Caco-2 (cell line): Measurements from ENCODE around the gene DDR2. TPM values are rescaled to one million over a fixed set of nuclear protein-coding genes. Genes with fewer than 3 reads are reported as not detected.

Source experiments
- BruUV-seq: library from RNA; stranded (reverse); fragments of 400-500 nt; replicated peaks from 2 replicates; lab custom pipeline; 2021; lab: Mats Ljungman, UMichigan
- CTCF ChIA-PET: fragments of 300-600 bp; sonication (Branson Sonifier 250); formaldehyde crosslinking; loops from one replicate; lab custom pipeline; 2022; ENCODE audit warnings: antibody characterized with exemption; lab: Charles Lee
- POLR2A ChIA-PET: fragments of 300-600 bp; sonication (Branson Sonifier 250); formaldehyde crosslinking; loops from one replicate; lab custom pipeline; 2022; ENCODE audit warnings: antibody characterized with exemption; lab: Charles Lee
- DNase-seq, 2 experiments: peaks; one replicate each; pipeline versions ENCODE4 v3.0.0 to v3.0.0-alpha.2; 2020 to 2022
- H3K27me3 ChIP-seq: replicated peaks from 2 replicates; pipeline ENCODE4 v1.6.0; 2011; ENCODE audit warnings: low read length; ENCODE audit not compliant: control insufficient read depth, insufficient read depth
- H3K36me3 ChIP-seq: 2 replicates; pipeline ENCODE4 v1.5.1; 2011; ENCODE audit warnings: low read length; ENCODE audit not compliant: control insufficient read depth, insufficient read depth
- H3K4me1 ChIP-seq: fragments of 250-450 bp; sonication (Bioruptor Pico); 2 replicates; pipeline ENCODE4 v1.5.1; 2020; ENCODE audit warnings: mild to moderate bottlenecking
- H3K4me3 ChIP-seq: 2 replicates; pipeline ENCODE4 v1.5.1; 2011; ENCODE audit warnings: low read depth, mild to moderate bottlenecking, control low read depth, low read length
- H3K9me3 ChIP-seq: fragments of 250-450 bp; sonication (Bioruptor Pico); 2 replicates; pipeline ENCODE4 v1.5.1; 2020; ENCODE audit warnings: mild to moderate bottlenecking, moderate library complexity
- H3K27ac Mint-ChIP-seq: one replicate; pipeline ENCODE4 v1.8.0; 2022; ENCODE audit warnings: mixed read lengths; ENCODE audit not compliant: unreplicated experiment
- H3K27me3 Mint-ChIP-seq: one replicate; pipeline ENCODE4 v1.8.0; 2022; ENCODE audit warnings: mixed read lengths; ENCODE audit not compliant: insufficient read depth, unreplicated experiment
- H3K36me3 Mint-ChIP-seq: one replicate; pipeline ENCODE4 v1.8.0; 2022; ENCODE audit warnings: mild to moderate bottlenecking, mixed read lengths; ENCODE audit not compliant: insufficient read depth, unreplicated experiment
- H3K4me1 Mint-ChIP-seq: one replicate; pipeline ENCODE4 v1.8.0; 2022; ENCODE audit warnings: low read depth, mixed read lengths; ENCODE audit not compliant: unreplicated experiment
- H3K4me3 Mint-ChIP-seq: one replicate; pipeline ENCODE4 v1.8.0; 2022; ENCODE audit warnings: mild to moderate bottlenecking, moderate library complexity, mixed read lengths; ENCODE audit not compliant: unreplicated experiment
- H3K9me3 Mint-ChIP-seq: one replicate; pipeline ENCODE4 v1.8.0; 2022; ENCODE audit warnings: mixed read lengths; ENCODE audit not compliant: unreplicated experiment
- CTCF ChIP-seq, 2 experiments: fragments of 200-600 bp in 1 of 2; IDR thresholded peaks; 1 replicate in 1 of 2; 2 replicates in 1 of 2; pipeline versions ENCODE4 v1.5.1 to v1.8.0; 2011 to 2022; ENCODE audit warnings: antibody characterized with exemption in 1 of 2, control low read depth in 1 of 2, inconsistent platforms in 1 of 2, low read depth in 1 of 2, low read length in 1 of 2, mild to moderate bottlenecking in 1 of 2, moderate library complexity in 1 of 2; ENCODE audit not compliant: insufficient read depth in 1 of 2, severe bottlenecking in 1 of 2, unreplicated experiment in 1 of 2
- intact Hi-C: fragments of 100-400 bp; cut with micrococcal nuclease; formaldehyde crosslinking; loops from one replicate; pipeline ENCODE4 v1.10.0; 2022; ENCODE audit not compliant: unreplicated experiment
- total RNA-seq: library from RNA; stranded (reverse); gene quantifications from 2 replicates; pipeline ENCODE4 v1.2.3, GENCODE V29; 2022

Gene DDR2
- total RNA-seq, 1 experiment from 2014 or later = 0.73 TPM

- Mint-ChIP-seq H3K27me3 (no peaks in the 10 kb centered on the region), H3K36me3 (no peaks in the 10 kb centered on the region), H3K27ac (no peak overlapping the region), H3K4me1 (no peaks in the 10 kb centered on the region), H3K4me3 (no peak overlapping the region), H3K9me3 (no peaks in the 10 kb centered on the region)
- no peaks in the 10 kb centered on the region for H3K36me3 ChIP-seq
- intact Hi-C loops = no loop called here
- no peak for TF ChIP-seq CTCF (IDR thresholded peaks at IDR 0.05; ENCODE audit: insufficient read depth in 1 of 2, low read depth in 1 of 2, low read length in 1 of 2, severe bottlenecking in 1 of 2, unreplicated experiment in 1 of 2)
- ChIA-PET POLR2A (no interaction called here), CTCF (no interaction called here)
- H3K27me3 ChIP-seq = no peaks in the 10 kb centered on the region
- no peaks in the 10 kb centered on the region for H3K4me1 ChIP-seq
- no TSS peak for BruUV-seq
- H3K9me3 ChIP-seq = peaks cover 6% of the 10 kb centered on the region
- no peak overlapping the region for H3K4me3 ChIP-seq
- no peak for DNase-seq
Measured at GRCh38 chr1:162679298-162679697, 47.0 kb downstream of the DDR2 start.

- Mint-ChIP-seq H3K36me3 (no peaks in the 10 kb centered on the region), H3K9me3 (no peaks in the 10 kb centered on the region), H3K4me3 (no peak overlapping the region), H3K4me1 (no peaks in the 10 kb centered on the region), H3K27ac (no peak overlapping the region), H3K27me3 (no peaks in the 10 kb centered on the region)
- ChIA-PET CTCF (interaction anchor here (1.1 kb wide), 1 partner anchor 323 kb away, joined by 3 read pairs; no protein-coding TSS in a partner anchor), POLR2A (no interaction called here)
- Histone ChIP-seq H3K4me1 (no peaks in the 10 kb centered on the region), H3K9me3 (peaks cover 6% of the 10 kb centered on the region), H3K27me3 (no peaks in the 10 kb centered on the region), H3K4me3 (no peak overlapping the region), H3K36me3 (no peaks in the 10 kb centered on the region)
- no peak for DNase-seq
- TF ChIP-seq CTCF (IDR thresholded peaks at IDR 0.05; ENCODE audit: insufficient read depth in 1 of 2, low read depth in 1 of 2, low read length in 1 of 2, severe bottlenecking in 1 of 2, unreplicated experiment in 1 of 2) = no peak
- intact Hi-C loops = no loop called here
- no TSS peak for BruUV-seq
Measured at GRCh38 chr1:162680419-162681121, 48.3 kb downstream of the DDR2 start.

GRCh38 chr1:162681122-162681436 lies 48.8 kb downstream of the DDR2 start:
- no peak for TF ChIP-seq CTCF (IDR thresholded peaks at IDR 0.05; ENCODE audit: insufficient read depth in 1 of 2, low read depth in 1 of 2, low read length in 1 of 2, severe bottlenecking in 1 of 2, unreplicated experiment in 1 of 2)
- peaks cover 6% of the 10 kb centered on the region for H3K9me3 ChIP-seq
- H3K27ac Mint-ChIP-seq = no peak overlapping the region
- no peak for DNase-seq
- H3K27me3 Mint-ChIP-seq = no peaks in the 10 kb centered on the region
- H3K4me3 Mint-ChIP-seq = no peak overlapping the region
- ChIA-PET POLR2A (no interaction called here), CTCF (no interaction called here)
- H3K36me3 Mint-ChIP-seq = no peaks in the 10 kb centered on the region
- no peaks in the 10 kb centered on the region for H3K27me3 ChIP-seq
- H3K9me3 Mint-ChIP-seq = no peaks in the 10 kb centered on the region
- no peaks in the 10 kb centered on the region for H3K4me1 ChIP-seq
- no peaks in the 10 kb centered on the region for H3K4me1 Mint-ChIP-seq
- no TSS peak for BruUV-seq
- no peaks in the 10 kb centered on the region for H3K36me3 ChIP-seq
- intact Hi-C loops = no loop called here
- H3K4me3 ChIP-seq = no peak overlapping the region
